ENCODE results near the gene GOLGA6L10. TPM values are rescaled to one million over a fixed set of nuclear protein-coding genes. Genes with fewer than 3 reads are reported as not detected.
"Not testable (repeated sequence)": the region's sequence is repeated elsewhere in the genome, so short reads cannot be mapped to it uniquely, and the experiment has no call there.

GOLGA6L10 gene
- total RNA-seq, 1 experiment from 2014 or later = 1.1 TPM

DNA sequence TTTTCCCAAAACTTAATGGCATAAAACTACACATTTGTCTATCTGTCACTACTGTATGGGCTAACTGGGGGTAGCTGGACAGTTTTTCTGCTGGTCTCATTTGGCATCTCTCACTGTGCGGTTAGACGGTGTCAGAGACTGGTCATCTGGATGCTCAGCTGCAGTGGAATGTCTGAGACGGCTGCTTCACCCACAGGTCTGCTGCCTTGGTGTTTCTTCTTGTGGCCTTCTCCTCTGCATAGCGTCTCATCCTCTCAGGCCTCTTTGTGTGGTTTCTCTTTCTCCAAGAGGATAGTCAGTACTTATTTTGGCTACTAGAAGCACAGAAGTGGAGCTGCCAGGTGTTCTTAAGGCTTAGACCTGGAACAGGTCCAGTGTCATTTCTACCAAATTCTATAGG is 44.4 kb upstream of the GOLGA6L10 start:
- BruUV-seq (replicated peaks) = no TSS peak
- CTCF ChIA-PET = no interaction called here
- peaks cover 7% of the 10 kb centered on the region; the same call in 1 of the 2 replicates for H3K79me2 ChIP-seq (ENCODE audit: low read length)
- H3K4me3 ChIP-seq (ENCODE audit: low read length) = no peak overlapping the region
- intact Hi-C loops (cut with micrococcal nuclease) = no loop called here
- POLR2A ChIA-PET (ENCODE audit: unreplicated experiment) = no interaction called here
- H3K36me3 ChIP-seq (ENCODE audit: low read depth, low read length) = no peaks in the 10 kb centered on the region
- no peaks in the 10 kb centered on the region for H3K4me1 ChIP-seq (ENCODE audit: insufficient read depth, low read length)
- H2AFZ ChIP-seq (ENCODE audit: low read length) = no peak overlapping the region
- no peaks in the 10 kb centered on the region for H3F3A ChIP-seq (ENCODE audit: low read length, unreplicated experiment)
- no peak overlapping the region for H3K27ac ChIP-seq (ENCODE audit: low read length)
- TF ChIP-seq, protein P1, sequence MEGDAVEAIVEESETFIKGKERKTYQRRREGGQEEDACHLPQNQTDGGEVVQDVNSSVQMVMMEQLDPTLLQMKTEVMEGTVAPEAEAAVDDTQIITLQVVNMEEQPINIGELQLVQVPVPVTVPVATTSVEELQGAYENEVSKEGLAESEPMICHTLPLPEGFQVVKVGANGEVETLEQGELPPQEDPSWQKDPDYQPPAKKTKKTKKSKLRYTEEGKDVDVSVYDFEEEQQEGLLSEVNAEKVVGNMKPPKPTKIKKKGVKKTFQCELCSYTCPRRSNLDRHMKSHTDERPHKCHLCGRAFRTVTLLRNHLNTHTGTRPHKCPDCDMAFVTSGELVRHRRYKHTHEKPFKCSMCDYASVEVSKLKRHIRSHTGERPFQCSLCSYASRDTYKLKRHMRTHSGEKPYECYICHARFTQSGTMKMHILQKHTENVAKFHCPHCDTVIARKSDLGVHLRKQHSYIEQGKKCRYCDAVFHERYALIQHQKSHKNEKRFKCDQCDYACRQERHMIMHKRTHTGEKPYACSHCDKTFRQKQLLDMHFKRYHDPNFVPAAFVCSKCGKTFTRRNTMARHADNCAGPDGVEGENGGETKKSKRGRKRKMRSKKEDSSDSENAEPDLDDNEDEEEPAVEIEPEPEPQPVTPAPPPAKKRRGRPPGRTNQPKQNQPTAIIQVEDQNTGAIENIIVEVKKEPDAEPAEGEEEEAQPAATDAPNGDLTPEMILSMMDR (conservative IDR thresholded peaks at IDR 0.05; ENCODE audit: low read depth, low read length) = no peak
- no peak for TF ChIP-seq EZH2 (IDR thresholded peaks at IDR 0.05; ENCODE audit: low read length, unreplicated experiment)
- TF ChIP-seq EZH2phosphoT487 (IDR thresholded peaks at IDR 0.05; ENCODE audit: borderline replicate concordance, low read length) = no peak
- DNase-seq (no peak), ATAC-seq (no peak)
- no peaks in the 10 kb centered on the region for H3K27me3 ChIP-seq (ENCODE audit: low read length)
- no peak overlapping the region for H3K4me2 ChIP-seq (ENCODE audit: low read length)
- no peak overlapping the region for H3K9ac ChIP-seq (ENCODE audit: low read length)
- no peaks in the 10 kb centered on the region for H3K9me2 ChIP-seq (replicated peaks; ENCODE audit: low read length)
- H3K9me3 ChIP-seq (ENCODE audit: low read length) = no peaks in the 10 kb centered on the region
- no peaks in the 10 kb centered on the region for H4K20me1 ChIP-seq (ENCODE audit: low read length)

DNA sequence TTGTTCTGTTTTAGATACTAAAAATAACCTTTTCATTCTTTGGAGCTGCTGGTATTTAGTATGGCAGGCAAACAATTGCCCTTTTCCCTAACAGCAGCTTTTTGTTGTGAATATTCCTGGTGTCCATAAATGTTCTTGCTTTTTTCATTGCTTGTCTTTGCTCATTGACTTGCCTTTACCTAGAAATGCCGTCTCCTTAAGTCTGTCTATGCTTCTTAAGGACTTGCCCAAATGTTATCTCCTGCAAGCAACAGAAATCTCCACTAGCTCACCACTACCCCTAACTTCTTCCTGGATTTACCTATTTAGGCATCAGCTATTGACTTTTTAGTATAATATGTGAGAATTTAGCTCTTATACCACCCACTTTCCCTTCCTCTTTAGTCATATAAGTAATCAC is 42.8 kb upstream of the GOLGA6L10 start:
- BruUV-seq (replicated peaks); H3F3A ChIP-seq (ENCODE audit: low read length, unreplicated experiment); H3K27ac ChIP-seq (ENCODE audit: low read length); H3K4me3 ChIP-seq (ENCODE audit: low read length); POLR2A ChIA-PET (ENCODE audit: unreplicated experiment); H3K9me2 ChIP-seq (replicated peaks; ENCODE audit: low read length); H3K4me1 ChIP-seq (ENCODE audit: insufficient read depth, low read length); H3K9ac ChIP-seq (ENCODE audit: low read length); H3K79me2 ChIP-seq (ENCODE audit: low read length); ATAC-seq; DNase-seq; H3K9me3 ChIP-seq (ENCODE audit: low read length); H2AFZ ChIP-seq (ENCODE audit: low read length); H3K27me3 ChIP-seq (ENCODE audit: low read length); H4K20me1 ChIP-seq (ENCODE audit: low read length); H3K36me3 ChIP-seq (ENCODE audit: low read depth, low read length); H3K4me2 ChIP-seq (ENCODE audit: low read length); intact Hi-C loops (cut with micrococcal nuclease): not testable (repeated sequence)
- CTCF ChIA-PET = interaction anchor here (0.6 kb wide), 1 partner anchor 857 kb away, joined by 4 read pairs; no protein-coding TSS in a partner anchor

DNA sequence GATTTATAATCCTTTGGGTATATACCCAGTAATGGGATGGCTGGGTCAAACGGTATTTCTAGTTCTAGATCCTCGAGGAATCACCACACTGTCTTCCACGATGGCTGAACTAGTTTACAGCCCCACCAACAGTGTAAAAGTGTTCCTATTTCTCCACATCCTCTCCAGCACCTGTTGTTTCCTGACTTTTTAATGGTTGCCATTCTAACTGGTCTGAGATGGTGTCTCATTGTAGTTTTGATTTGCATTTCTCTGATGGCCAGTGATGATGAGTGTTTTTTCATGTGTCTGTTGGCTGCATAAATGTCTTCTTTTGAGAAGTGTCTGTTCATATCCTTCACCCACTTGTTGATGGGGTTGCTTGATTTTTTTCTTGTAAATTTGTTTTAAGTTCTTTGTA is 40.9 kb upstream of the GOLGA6L10 start:
- not testable (repeated sequence) for ATAC-seq; H3K4me1 ChIP-seq (ENCODE audit: insufficient read depth, low read length); BruUV-seq (replicated peaks)

DNA sequence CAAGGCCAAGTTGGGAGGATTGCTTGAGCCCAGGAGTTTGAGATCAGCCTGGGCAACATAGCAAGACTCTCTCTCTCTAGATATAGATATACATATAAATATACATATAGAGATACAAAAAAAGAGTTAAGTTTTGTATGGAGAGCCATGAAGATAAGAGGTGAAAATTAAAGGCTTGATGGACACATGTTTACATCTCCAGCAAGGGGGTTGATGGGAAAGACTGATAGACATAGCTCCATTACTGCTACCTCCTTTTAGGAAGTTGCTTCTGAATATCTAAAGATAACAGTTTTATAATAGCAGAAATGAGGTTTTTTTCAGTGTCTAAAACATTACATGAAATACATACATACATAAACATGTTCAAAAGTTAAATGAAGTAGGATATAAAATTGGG is 37.9 kb upstream of the GOLGA6L10 start:
- H3K9ac ChIP-seq (ENCODE audit: low read length); BruUV-seq (replicated peaks); H3K79me2 ChIP-seq (ENCODE audit: low read length); H3K27me3 ChIP-seq (ENCODE audit: low read length); POLR2A ChIA-PET (ENCODE audit: unreplicated experiment); H3K9me3 ChIP-seq (ENCODE audit: low read length); CTCF ChIA-PET; H4K20me1 ChIP-seq (ENCODE audit: low read length); H3K4me1 ChIP-seq (ENCODE audit: insufficient read depth, low read length); H3K36me3 ChIP-seq (ENCODE audit: low read depth, low read length); intact Hi-C loops (cut with micrococcal nuclease); DNase-seq; H3F3A ChIP-seq (ENCODE audit: low read length, unreplicated experiment); H2AFZ ChIP-seq (ENCODE audit: low read length); H3K4me2 ChIP-seq (ENCODE audit: low read length); H3K27ac ChIP-seq (ENCODE audit: low read length); ATAC-seq; H3K4me3 ChIP-seq (ENCODE audit: low read length); H3K9me2 ChIP-seq (replicated peaks; ENCODE audit: low read length): not testable (repeated sequence)

More for the DNA sequence above, 40.9 kb upstream of the GOLGA6L10 start:
- H3K27ac ChIP-seq (ENCODE audit: low read length); H3K27me3 ChIP-seq (ENCODE audit: low read length); H3K9me2 ChIP-seq (replicated peaks; ENCODE audit: low read length); H3K4me2 ChIP-seq (ENCODE audit: low read length); DNase-seq; H4K20me1 ChIP-seq (ENCODE audit: low read length); H3F3A ChIP-seq (ENCODE audit: low read length, unreplicated experiment); H3K9me3 ChIP-seq (ENCODE audit: low read length); H3K9ac ChIP-seq (ENCODE audit: low read length); CTCF ChIA-PET; H3K36me3 ChIP-seq (ENCODE audit: low read depth, low read length); intact Hi-C loops (cut with micrococcal nuclease); H3K4me3 ChIP-seq (ENCODE audit: low read length); H3K79me2 ChIP-seq (ENCODE audit: low read length); POLR2A ChIA-PET (ENCODE audit: unreplicated experiment); H2AFZ ChIP-seq (ENCODE audit: low read length): not testable (repeated sequence)

- H3K4me2 ChIP-seq (ENCODE audit: low read length); H3K79me2 ChIP-seq (ENCODE audit: low read length); H3K4me3 ChIP-seq (ENCODE audit: low read length); H3K27ac ChIP-seq (ENCODE audit: low read length); H3K36me3 ChIP-seq (ENCODE audit: low read depth, low read length); H4K20me1 ChIP-seq (ENCODE audit: low read length); H3K9me3 ChIP-seq (ENCODE audit: low read length); ATAC-seq; H3K4me1 ChIP-seq (ENCODE audit: insufficient read depth, low read length); CTCF ChIA-PET; H3K9me2 ChIP-seq (replicated peaks; ENCODE audit: low read length); POLR2A ChIA-PET (ENCODE audit: unreplicated experiment); H3K9ac ChIP-seq (ENCODE audit: low read length); H3F3A ChIP-seq (ENCODE audit: low read length, unreplicated experiment); intact Hi-C loops (cut with micrococcal nuclease); DNase-seq; H2AFZ ChIP-seq (ENCODE audit: low read length); BruUV-seq (replicated peaks); H3K27me3 ChIP-seq (ENCODE audit: low read length): not testable (repeated sequence)
These were observed 32.2 kb upstream of the GOLGA6L10 start for GRCh38 chr15:82381330-82381955.
